Measurements from ENCODE around the gene SLC35D1. TPM values are rescaled to one million over a fixed set of nuclear protein-coding genes. Genes with fewer than 3 reads are reported as not detected.

SLC35D1 gene
- total and polyA plus RNA-seq, 2 of the 13 experiments (the other 11 are each of a cell fraction or from before 2014, with no cell fraction given): 12.4 to 41.5 TPM

DNA sequence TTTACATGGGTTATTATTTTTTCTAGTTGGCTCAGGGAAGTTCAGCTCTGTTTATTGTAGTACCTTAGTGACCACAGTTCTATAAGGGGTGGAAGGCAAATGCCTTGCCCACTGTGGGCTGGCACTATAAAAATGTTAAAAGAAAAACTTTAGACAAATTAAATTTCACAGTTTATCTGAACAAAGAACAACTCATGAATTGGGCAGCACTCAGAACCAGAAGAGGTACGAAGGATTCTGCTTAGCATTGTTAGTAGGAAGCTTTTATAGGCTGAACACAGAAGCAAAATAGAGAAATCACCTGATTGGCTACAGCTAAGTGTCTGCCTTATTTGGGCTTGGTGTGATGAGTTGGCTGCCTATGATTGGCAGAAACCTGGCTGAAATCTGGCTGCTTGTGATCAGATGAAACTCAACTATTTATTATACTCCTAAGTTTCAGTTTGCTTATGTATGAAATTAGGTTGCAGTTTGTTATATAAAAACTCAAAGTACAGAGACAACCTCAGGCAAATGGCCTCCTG lies 35.8 kb upstream of the SLC35D1 start:
- in situ Hi-C loops (cut with HindIII; ENCODE audit: extremely low pct_ligation_motif_present, low pct_unique_long_range_greater_than_20kb): no loop called here
- 35% methylated on average over 1 of the region's 1 CpG for WGBS (ENCODE audit: low lambda C conversion rate)
- Histone ChIP-seq H3K4me1 (ENCODE audit: insufficient read depth, low read length) (no peaks in the 10 kb centered on the region), H3K79me2 (ENCODE audit: insufficient read depth, low read length) (no peaks in the 10 kb centered on the region), H3K4me2 (ENCODE audit: low read depth, low read length) (no peak overlapping the region), H3K9ac (ENCODE audit: insufficient read depth, low read depth, low read length) (no peak overlapping the region), H3K27ac (ENCODE audit: extremely low read length, insufficient read depth, low read length) (no peak overlapping the region), H3K36me3 (replicated peaks in 1 of 2; ENCODE audit: control insufficient read depth in 1 of 2, insufficient read depth in 2 of 2, low read length in 2 of 2) (no peaks in the 10 kb centered on the region), H3K4me3 (replicated peaks in 1 of 3; ENCODE audit: insufficient read depth in 1 of 3, low read depth in 2 of 3, low read length in 3 of 3) (no peak overlapping the region), H3K9me3 (ENCODE audit: low read length) (no peaks in the 10 kb centered on the region), H2AFZ (ENCODE audit: low read length) (no peak overlapping the region), H3K27me3 (ENCODE audit: control insufficient read depth in 1 of 2, insufficient read depth in 2 of 2, low read length in 2 of 2) (peaks cover 0 to 4% of the 10 kb centered on the region in 2 experiments; a peak in 1 of 5 replicates), H4K20me1 (ENCODE audit: insufficient read depth, low read length) (no peaks in the 10 kb centered on the region)
- BruUV-seq (replicated peaks): no TSS peak
- DNase-seq (ENCODE audit: low spot score): no peak
- TF ChIP-seq SRF (IDR thresholded peaks at IDR 0.05; ENCODE audit: low read depth, low read length): 0 out of 2 replicates have a peak, but pooled peaks have one; percentile 38
- TF ChIP-seq, protein P1, sequence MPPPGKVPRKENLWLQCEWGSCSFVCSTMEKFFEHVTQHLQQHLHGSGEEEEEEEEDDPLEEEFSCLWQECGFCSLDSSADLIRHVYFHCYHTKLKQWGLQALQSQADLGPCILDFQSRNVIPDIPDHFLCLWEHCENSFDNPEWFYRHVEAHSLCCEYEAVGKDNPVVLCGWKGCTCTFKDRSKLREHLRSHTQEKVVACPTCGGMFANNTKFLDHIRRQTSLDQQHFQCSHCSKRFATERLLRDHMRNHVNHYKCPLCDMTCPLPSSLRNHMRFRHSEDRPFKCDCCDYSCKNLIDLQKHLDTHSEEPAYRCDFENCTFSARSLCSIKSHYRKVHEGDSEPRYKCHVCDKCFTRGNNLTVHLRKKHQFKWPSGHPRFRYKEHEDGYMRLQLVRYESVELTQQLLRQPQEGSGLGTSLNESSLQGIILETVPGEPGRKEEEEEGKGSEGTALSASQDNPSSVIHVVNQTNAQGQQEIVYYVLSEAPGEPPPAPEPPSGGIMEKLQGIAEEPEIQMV (CRISPR knock-in tag; IDR thresholded peaks at IDR 0.05; ENCODE audit: low read depth): no peak
- ATAC-seq: no peak
- ChIA-PET CTCF (ENCODE audit: low intra/inter-chr PET ratio, low total read pairs) (no interaction called here), POLR2A (no interaction called here)
- intact Hi-C loops (cut with micrococcal nuclease; ENCODE audit: unreplicated experiment): no loop called here
- no peak for FAIRE-seq

DNA sequence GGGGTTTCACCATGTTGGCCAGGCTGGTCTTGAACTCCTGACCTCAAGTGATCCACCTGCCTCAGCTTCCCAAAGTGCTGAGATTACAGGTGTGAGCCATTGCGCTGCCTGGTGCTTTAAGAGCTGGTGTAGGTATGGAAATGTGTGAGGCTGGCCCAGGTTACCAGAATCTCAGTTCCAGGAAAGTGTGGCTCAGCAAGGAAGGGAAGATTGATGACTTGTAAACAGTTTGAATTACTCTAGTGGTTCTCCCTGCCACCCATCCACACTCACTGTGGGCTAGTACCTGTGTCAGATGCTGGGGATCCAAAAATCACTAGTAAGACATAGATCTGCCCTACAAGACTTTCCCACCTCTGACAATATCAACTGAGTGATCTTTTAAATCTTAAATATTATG lies 34.5 kb upstream of the SLC35D1 start:
- Histone ChIP-seq H2AFZ (ENCODE audit: low read length) (no peak overlapping the region), H3K9me3 (ENCODE audit: low read length) (no peaks in the 10 kb centered on the region), H3K36me3 (replicated peaks in 1 of 2; ENCODE audit: control insufficient read depth in 1 of 2, insufficient read depth in 2 of 2, low read length in 2 of 2) (no peaks in the 10 kb centered on the region), H4K20me1 (ENCODE audit: insufficient read depth, low read length) (no peaks in the 10 kb centered on the region), H3K27ac (ENCODE audit: extremely low read length, insufficient read depth, low read length) (no peak overlapping the region), H3K4me2 (ENCODE audit: low read depth, low read length) (no peak overlapping the region), H3K9ac (ENCODE audit: insufficient read depth, low read depth, low read length) (no peak overlapping the region), H3K4me3 (replicated peaks in 1 of 3; ENCODE audit: insufficient read depth in 1 of 3, low read depth in 2 of 3, low read length in 3 of 3) (no peak overlapping the region), H3K79me2 (ENCODE audit: insufficient read depth, low read length) (no peaks in the 10 kb centered on the region), H3K27me3 (ENCODE audit: control insufficient read depth in 1 of 2, insufficient read depth in 2 of 2, low read length in 2 of 2) (peaks cover 0 to 4% of the 10 kb centered on the region in 2 experiments; a peak in 1 of 5 replicates), H3K4me1 (ENCODE audit: insufficient read depth, low read length) (no peaks in the 10 kb centered on the region)
- 44% methylated on average over 1 of the region's 1 CpG for WGBS (ENCODE audit: low lambda C conversion rate)
- no peak for TF ChIP-seq RORA (CRISPR knock-in tag; IDR thresholded peaks at IDR 0.05)
- no peak for TF ChIP-seq AGO1 (IDR thresholded peaks at IDR 0.05; ENCODE audit: low read depth, low read length, poor library complexity, severe bottlenecking)
- no peak for TF ChIP-seq REL (CRISPR knock-in tag; conservative IDR thresholded peaks at IDR 0.05)
- TF ChIP-seq, protein P2, sequence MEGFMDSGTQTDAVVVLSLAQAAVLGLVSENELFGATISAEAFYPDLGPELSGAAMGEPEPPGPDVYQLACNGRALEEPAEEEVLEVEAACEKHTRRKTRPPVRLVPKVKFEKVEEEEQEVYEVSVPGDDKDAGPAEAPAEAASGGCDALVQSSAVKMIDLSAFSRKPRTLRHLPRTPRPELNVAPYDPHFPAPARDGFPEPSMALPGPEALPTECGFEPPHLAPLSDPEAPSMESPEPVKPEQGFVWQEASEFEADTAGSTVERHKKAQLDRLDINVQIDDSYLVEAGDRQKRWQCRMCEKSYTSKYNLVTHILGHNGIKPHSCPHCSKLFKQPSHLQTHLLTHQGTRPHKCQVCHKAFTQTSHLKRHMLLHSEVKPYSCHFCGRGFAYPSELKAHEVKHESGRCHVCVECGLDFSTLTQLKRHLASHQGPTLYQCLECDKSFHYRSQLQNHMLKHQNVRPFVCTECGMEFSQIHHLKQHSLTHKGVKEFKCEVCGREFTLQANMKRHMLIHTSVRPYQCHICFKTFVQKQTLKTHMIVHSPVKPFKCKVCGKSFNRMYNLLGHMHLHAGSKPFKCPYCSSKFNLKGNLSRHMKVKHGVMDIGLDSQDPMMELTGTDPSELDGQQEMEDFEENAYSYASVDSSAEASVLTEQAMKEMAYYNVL (CRISPR knock-in tag; IDR thresholded peaks at IDR 0.05; ENCODE audit: borderline replicate concordance): no peak
- TF ChIP-seq HNRNPLL (IDR thresholded peaks at IDR 0.05; ENCODE audit: low read depth, low read length, poor library complexity, severe bottlenecking): no peak
- no peak for TF ChIP-seq ZNF672 (CRISPR knock-in tag; IDR thresholded peaks at IDR 0.05)
- no peak for TF ChIP-seq SNRNP70 (IDR thresholded peaks at IDR 0.05; ENCODE audit: low read depth, low read length)
- TF ChIP-seq SMC3 (IDR thresholded peaks at IDR 0.05; ENCODE audit: low read length): no peak
- no peak for TF ChIP-seq GFI1 (CRISPR knock-in tag; IDR thresholded peaks at IDR 0.05; ENCODE audit: borderline replicate concordance)
- no peak for TF ChIP-seq MXD4 (CRISPR knock-in tag; IDR thresholded peaks at IDR 0.05)
- TF ChIP-seq SIX1 (CRISPR knock-in tag; IDR thresholded peaks at IDR 0.05; ENCODE audit: borderline replicate concordance): no peak
- TF ChIP-seq SPEN (CRISPR knock-in tag; IDR thresholded peaks at IDR 0.05; ENCODE audit: low read depth): no peak
- in situ Hi-C loops (cut with HindIII; ENCODE audit: extremely low pct_ligation_motif_present, low pct_unique_long_range_greater_than_20kb): no loop called here
- intact Hi-C loops (cut with micrococcal nuclease; ENCODE audit: unreplicated experiment): no loop called here
- POLR2A ChIA-PET: no interaction called here
- DNase-seq (ENCODE audit: low spot score) (no peak), FAIRE-seq (no peak), ATAC-seq (no peak)
- BruUV-seq (replicated peaks): no TSS peak
- CTCF ChIA-PET (ENCODE audit: low intra/inter-chr PET ratio, low total read pairs): no interaction called here
